Heart right ventricle (tissue), 16 donors: ENCODE data around the gene ANKRD65. TPM values are rescaled to one million over a fixed set of nuclear protein-coding genes. Genes with fewer than 3 reads are reported as not detected.
"Not testable (repeated sequence)": the region's sequence is repeated elsewhere in the genome, so short reads cannot be mapped to it uniquely, and the experiment has no call there.

Experiments used
- ATAC-seq, 8 donors: fragments of 200-7000 bp; cut with Tn5 transposase; one replicate each; pipeline ENCODE4 v1.9.1; 2020; ENCODE audit warnings: mild to moderate bottlenecking in 8 of 8, moderate library complexity in 8 of 8, moderate number of reproducible peaks in 1 of 8
- DNase-seq, 2 donors: peaks; one replicate each; pipeline ENCODE4 v3.0.0-alpha.2; 2020
- H3K27ac ChIP-seq, 10 donors: fragments of 200-600 bp; sonication (generic) in 2 of 10; one replicate each; pipeline versions ENCODE4 v1.5.0 to v1.8.0; 2020 to 2022; ENCODE audit warnings: mild to moderate bottlenecking in 3 of 10
- H3K27me3 ChIP-seq, 7 donors: fragments of 200-600 bp; one replicate each; pipeline ENCODE4 v1.8.0; 2021 to 2022; ENCODE audit warnings: mild to moderate bottlenecking in 2 of 7
- H3K36me3 ChIP-seq, 9 donors: fragments of 200-600 bp; sonication (generic) in 1 of 9; one replicate each; pipeline versions ENCODE4 v1.5.0 to v1.8.0; 2020 to 2022; ENCODE audit warnings: mild to moderate bottlenecking in 2 of 9
- H3K4me1 ChIP-seq, 9 donors: fragments of 200-600 bp; sonication (generic) in 1 of 9; one replicate each; pipeline versions ENCODE4 v1.5.0 to v1.8.0; 2020 to 2022; ENCODE audit warnings: mild to moderate bottlenecking in 4 of 9
- H3K4me3 ChIP-seq, 10 donors: fragments of 200-600 bp; sonication (generic) in 2 of 10; one replicate each; pipeline versions ENCODE4 v1.5.0 to v1.8.0; 2020 to 2022; ENCODE audit warnings: mild to moderate bottlenecking in 7 of 10, moderate library complexity in 2 of 10
- H3K9me3 ChIP-seq, 11 donors: fragments of 200-600 bp in 10 of 11; sonication (generic) in 2 of 11; one replicate each; pipeline versions ENCODE4 v1.5.0 to v1.8.0; 2013 to 2022; ENCODE audit warnings: mild to moderate bottlenecking in 2 of 11, control low read depth in 1 of 11, moderate library complexity in 1 of 11
- CTCF ChIP-seq, 9 donors: fragments of 200-600 bp; sonication (generic) in 2 of 9; IDR thresholded peaks; one replicate each; pipeline versions ENCODE4 v1.5.0 to v1.8.0; 2021 to 2022; ENCODE audit warnings: antibody characterized with exemption in 9 of 9, mild to moderate bottlenecking in 5 of 9, moderate library complexity in 1 of 9
- WGBS, 2 donors: extraction: QIAGEN DNeasy Blood & Tissue Kit; methylation state at CpG; one replicate each; pipeline ENCODE4 v1.1.7; 2013; ENCODE audit warnings: inconsistent platforms in 1 of 2; 5-methylcytosine and 5-hydroxymethylcytosine counted together
- intact Hi-C, 10 donors: fragments of 100-400 bp; cut with DNase I; formaldehyde crosslinking; loops; one replicate each; pipeline versions ENCODE4 v1.11.1 to v1.14.2; 2022
- polyA plus RNA-seq, 2 donors: library from polyadenylated mRNA; stranded (reverse); fragments of 200-250 nt; gene quantifications; one replicate each; pipeline ENCODE4 v1.2.3, GENCODE V29; 2013
- total RNA-seq, 10 donors: library from RNA; stranded (reverse); fragmentation: NEBNext Ultra II Directional in 3 of 10; extraction: Animal tissue kit (Norgen Biotek cat#: 25700) in 3 of 10; gene quantifications; one replicate each; pipeline versions ENCODE4 v1.2.1 to v1.2.4, GENCODE V29; 2021 to 2023
- donor health status: Arrhythmogenic right ventricular cardiomyopathy.
- donor health status: ischemic (EF 13 %, LVEDD 7.1; RV severe dilation, severe dysfunction).
- donor health status: healthy with polysubstance abuse.
- donor health status: DM: no; HTN: yes; CAD: no.
- donor health status: DM: no; HTN: no; CAD: no.
- donor health status: ischemic (EF 25% LVEDD 6.9; RV normal size, moderate dysfunction).
- donor health status: ischemic (EF 25% LVEDD 5.7; RV mildly dilated, moderate dysfunction).
- donor health status: healthy.
- donor health status: DM: yes; HTN: yes; CAD: no.
- donor health status: Ischemic cardiomyopathy.
- donor health status: ischemic (EF 35%, LVEDD 5.7; RV mildly dilated, moderate dysfunction).
- donor health status: nonischemic (EF 11% LVEDD 7.7; RV severe dilation, severe dysfunction).
- donor health status: DM: yes; HTN: yes; CAD: no.
- donor health status: PGD.
- donor health status: ischemic (EF 29% LVEDD 5.4; RV normal size, mild dysfunction).
- donor health status: nonischemic (EF 23%, LVEDD 6.1; RV moderate dilation, normal function).

ANKRD65 gene
- total and polyA plus RNA-seq, 12 donors = 0.37 to 3.1 (median 1.8) TPM

GRCh38 chr1:1455366-1455884 is 34.3 kb upstream of the ANKRD65 start:
- no peak for TF ChIP-seq CTCF (IDR thresholded peaks at IDR 0.05)
- Histone ChIP-seq H3K9me3 (no peaks in the 10 kb centered on the region), H3K36me3 (no peaks in the 10 kb centered on the region), H3K27ac (no peak overlapping the region), H3K4me3 (no peak overlapping the region), H3K27me3 (no peaks in the 10 kb centered on the region), H3K4me1 (no peaks in the 10 kb centered on the region)
- ATAC-seq (no peak), DNase-seq (no peak)
- intact Hi-C loops = no loop called here
- 87 to 89% methylated on average over 26 to 28 of the region's 30 CpGs for WGBS, 2 donors

- WGBS, 2 donors = 71 to 72% methylated on average over 32 to 36 of the region's 41 CpGs
Measured at GRCh38 chr1:1454286-1455056, 33.4 kb upstream of the ANKRD65 start.

GRCh38 chr1:1452882-1453281 is 31.8 kb upstream of the ANKRD65 start:
- Histone ChIP-seq H3K27me3 (no peaks in the 10 kb centered on the region), H3K36me3 (no peaks in the 10 kb centered on the region), H3K27ac (no peak overlapping the region), H3K9me3 (no peaks in the 10 kb centered on the region), H3K4me1 (no peaks in the 10 kb centered on the region), H3K4me3 (no peak overlapping the region)
- ATAC-seq (no peak), DNase-seq (no peak)
- no peak for TF ChIP-seq CTCF (IDR thresholded peaks at IDR 0.05)
- intact Hi-C loops = no loop called here
- 92 to 94% methylated on average over 16 of the region's 16 CpGs for WGBS, 2 donors

More at GRCh38 chr1:1454286-1455056, 33.4 kb upstream of the ANKRD65 start:
- DNase-seq, H3K27me3 ChIP-seq, H3K9me3 ChIP-seq, ATAC-seq, H3K27ac ChIP-seq, intact Hi-C loops, H3K4me1 ChIP-seq, H3K36me3 ChIP-seq, H3K4me3 ChIP-seq: not testable (repeated sequence)

GRCh38 chr1:1452365-1452739 is 31.3 kb upstream of the ANKRD65 start:
- H3K27me3 ChIP-seq, intact Hi-C loops, ATAC-seq, H3K36me3 ChIP-seq, H3K27ac ChIP-seq, DNase-seq, H3K4me3 ChIP-seq, H3K9me3 ChIP-seq, H3K4me1 ChIP-seq: not testable (repeated sequence)
- 84 to 85% methylated on average over 8 of the region's 8 CpGs for WGBS, 2 donors

- 88 to 91% methylated on average over 26 of the region's 26 CpGs for WGBS, 2 donors
- no peak for TF ChIP-seq CTCF (IDR thresholded peaks at IDR 0.05)
- Histone ChIP-seq H3K9me3 (no peaks in the 10 kb centered on the region), H3K27ac (no peak overlapping the region), H3K4me1 (no peaks in the 10 kb centered on the region), H3K4me3 (no peak overlapping the region), H3K27me3 (no peaks in the 10 kb centered on the region), H3K36me3 (no peaks in the 10 kb centered on the region)
- DNase-seq (no peak), ATAC-seq (no peak)
- intact Hi-C loops = no loop called here
Measured at GRCh38 chr1:1451696-1452364, 30.8 kb upstream of the ANKRD65 start.

GRCh38 chr1:1450616-1451015 is 29.5 kb upstream of the ANKRD65 start:
- WGBS, 2 donors = 83 to 85% methylated on average over 20 to 22 of the region's 22 CpGs
- H3K36me3 ChIP-seq, DNase-seq, H3K9me3 ChIP-seq, intact Hi-C loops, ATAC-seq, H3K4me1 ChIP-seq, H3K27me3 ChIP-seq, H3K27ac ChIP-seq, H3K4me3 ChIP-seq: not testable (repeated sequence)
